Endothelial cell (in vitro differentiated cells): ENCODE results near the gene KMT2A. TPM values are rescaled to one million over a fixed set of nuclear protein-coding genes. Genes with fewer than 3 reads are reported as not detected.
A peak's percentile ranks its signal among the peaks of the same experiment; 100 is the strongest.
"Not testable (repeated sequence)": the region's sequence is repeated elsewhere in the genome, so short reads cannot be mapped to it uniquely, and the experiment has no call there.

Experiments
- DNase-seq: peaks from one replicate; pipeline ENCODE4 v3.0.0; 2021; ENCODE audit warnings: low spot score
- H3K27ac Mint-ChIP-seq: one replicate; pipeline ENCODE4 v1.8.0; 2021; ENCODE audit warnings: mixed read lengths, inconsistent platforms; ENCODE audit not compliant: unreplicated experiment
- H3K27me3 Mint-ChIP-seq: one replicate; pipeline ENCODE4 v1.8.0; 2021; ENCODE audit warnings: mild to moderate bottlenecking, moderate library complexity, mixed read lengths, inconsistent platforms; ENCODE audit not compliant: unreplicated experiment
- H3K36me3 Mint-ChIP-seq: one replicate; pipeline ENCODE4 v1.8.0; 2021; ENCODE audit warnings: mild to moderate bottlenecking, low read depth, mixed read lengths, inconsistent platforms; ENCODE audit not compliant: unreplicated experiment
- H3K4me1 Mint-ChIP-seq: one replicate; pipeline ENCODE4 v1.8.0; 2021; ENCODE audit warnings: mild to moderate bottlenecking, mixed read lengths, inconsistent platforms; ENCODE audit not compliant: unreplicated experiment
- H3K4me3 Mint-ChIP-seq: one replicate; pipeline ENCODE4 v1.8.0; 2021; ENCODE audit warnings: mild to moderate bottlenecking, mixed read lengths, inconsistent platforms; ENCODE audit not compliant: unreplicated experiment
- H3K9me3 Mint-ChIP-seq: one replicate; pipeline ENCODE4 v1.8.0; 2021; ENCODE audit warnings: mixed read lengths, inconsistent platforms; ENCODE audit not compliant: unreplicated experiment
- CTCF ChIP-seq: fragments of 200-600 bp; sonication (generic); IDR thresholded peaks from one replicate; pipeline ENCODE4 v1.5.0; 2021; ENCODE audit warnings: antibody characterized with exemption; ENCODE audit not compliant: unreplicated experiment
- total RNA-seq: library from RNA; stranded (reverse); fragmentation: NEBNext Ultra II Directional; extraction: Animal tissue kit (Norgen Biotek cat#: 25700); gene quantifications from one replicate; pipeline ENCODE4 v1.2.1, GENCODE V29; 2021; ENCODE audit not compliant: unreplicated experiment

KMT2A gene
- total RNA-seq, 1 donor from 2014 or later, result 104 TPM

- Mint-ChIP-seq H3K27me3 (peaks cover 6% of the 10 kb centered on the region), H3K27ac (no peak overlapping the region), H3K4me1 (peaks cover 19% of the 10 kb centered on the region), H3K9me3 (no peaks in the 10 kb centered on the region), H3K36me3 (no peaks in the 10 kb centered on the region), H3K4me3 (no peak overlapping the region)
- TF ChIP-seq CTCF, result no peak
- no peak for DNase-seq
Measured at GRCh38 chr11:118569670-118570069, 133.4 kb downstream of the KMT2A start.

DNA sequence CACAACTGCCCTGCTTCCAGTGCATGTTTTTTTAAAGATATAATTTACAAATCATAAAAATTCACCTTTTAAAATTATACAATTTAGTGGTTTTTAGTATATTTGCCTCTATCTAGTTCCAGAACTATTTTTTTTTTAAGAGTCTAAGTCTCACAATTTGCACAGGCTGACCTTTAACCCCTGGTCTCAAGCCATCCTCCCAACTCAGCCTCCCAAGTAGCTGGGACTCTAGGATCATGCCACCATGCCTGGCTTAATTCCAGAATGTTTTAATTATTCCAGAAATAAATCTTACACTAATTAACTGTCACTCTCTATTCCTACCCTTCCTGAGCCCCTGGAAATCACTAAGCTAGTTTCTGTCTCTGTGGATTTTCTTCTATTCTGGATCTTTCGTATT is 134.5 kb downstream of the KMT2A start:
- TF ChIP-seq CTCF, result no peak
- no peak for DNase-seq
- H3K27ac Mint-ChIP-seq, result no peak overlapping the region
- H3K36me3 Mint-ChIP-seq, result no peaks in the 10 kb centered on the region
- no peak overlapping the region for H3K4me3 Mint-ChIP-seq
- H3K4me1 Mint-ChIP-seq, result peaks cover 18% of the 10 kb centered on the region
- H3K9me3 Mint-ChIP-seq, result no peaks in the 10 kb centered on the region
- peaks cover 6% of the 10 kb centered on the region for H3K27me3 Mint-ChIP-seq

DNA sequence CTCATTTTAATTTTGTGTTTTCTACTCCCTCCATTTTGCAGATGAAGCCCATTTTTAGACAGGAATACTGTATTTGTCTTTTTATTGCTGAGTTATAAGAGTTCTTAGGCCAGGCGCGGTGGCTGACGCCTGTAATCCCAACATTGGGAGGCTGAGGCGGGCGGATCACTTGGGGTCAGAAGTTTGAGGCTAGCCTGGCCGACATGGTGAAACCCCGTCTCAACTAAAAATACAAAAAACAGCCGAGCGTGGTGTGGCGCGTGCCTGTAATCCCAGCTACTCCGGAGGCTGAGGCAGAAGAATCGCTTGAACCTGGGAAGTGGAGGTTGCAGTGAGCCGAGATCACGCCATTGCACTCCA is 135.4 kb downstream of the KMT2A start:
- H3K9me3 Mint-ChIP-seq, H3K36me3 Mint-ChIP-seq, H3K27me3 Mint-ChIP-seq, DNase-seq: not testable (repeated sequence)
- Mint-ChIP-seq H3K4me1 (peaks cover 18% of the 10 kb centered on the region), H3K4me3 (peak overlapping the region; percentile 98), H3K27ac (peak overlapping the region; percentile 61)

DNA sequence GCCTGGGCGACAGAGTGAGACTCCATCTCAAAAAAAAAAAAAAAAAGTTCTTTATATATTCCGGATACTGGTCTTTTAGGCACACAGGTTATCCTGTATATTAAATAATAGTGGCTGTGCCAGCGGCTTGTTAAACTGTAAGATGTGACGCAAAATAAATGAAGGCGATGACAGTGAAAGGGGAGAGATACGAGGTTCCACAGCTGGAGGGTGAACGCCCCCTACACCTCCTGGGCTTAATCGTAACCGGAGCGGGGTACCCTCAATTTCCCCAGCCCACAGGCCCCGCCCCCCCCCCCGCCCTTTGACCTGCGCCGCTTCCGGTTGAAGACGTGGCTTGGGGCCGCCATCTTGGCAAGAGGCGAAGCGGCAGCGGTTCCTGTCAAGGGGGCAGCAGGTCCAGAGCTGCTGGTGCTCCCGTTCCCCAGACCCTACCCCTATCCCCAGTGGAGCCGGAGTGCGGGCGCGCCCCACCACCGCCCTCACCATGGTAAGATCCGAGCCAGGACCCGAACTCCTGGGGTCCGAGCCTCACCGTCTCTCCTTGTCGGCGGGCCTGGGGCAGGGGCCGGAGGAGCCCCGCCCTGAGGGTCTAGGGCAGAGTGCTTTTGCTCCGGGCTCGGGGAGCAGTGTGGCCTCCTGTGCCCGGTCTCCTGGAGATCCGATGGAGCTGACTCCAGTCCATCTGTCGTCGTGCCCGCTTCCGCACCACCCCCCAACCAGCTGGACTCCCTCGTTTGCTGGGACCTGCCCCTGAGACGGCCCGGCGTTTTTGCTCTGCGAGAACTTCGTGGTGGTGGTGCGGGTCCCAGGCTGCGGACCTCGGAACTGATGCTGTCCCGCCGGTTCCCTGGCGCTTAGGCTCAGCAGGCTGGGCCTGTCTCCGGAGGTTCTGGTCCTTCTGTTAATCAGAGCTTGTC is 136.0 kb downstream of the KMT2A start, which contains the start of gene ARCN1:
ARCN1 (plus strand) TSS at position 349 of the 920 bp plus-strand sequence; CDS start at position 488, 139 bp downstream.
- H3K4me1 Mint-ChIP-seq, result peaks cover 19% of the 10 kb centered on the region
- DNase-seq, result peak; percentile 72
- H3K4me3 Mint-ChIP-seq, result peak within 1 kb of the TSS; percentile 98
- no peaks in the 10 kb centered on the region for H3K9me3 Mint-ChIP-seq
- TF ChIP-seq CTCF, result no peak
- H3K36me3 Mint-ChIP-seq, result peaks cover under 1% of the 10 kb centered on the region
- H3K27me3 Mint-ChIP-seq, result peaks cover 6% of the 10 kb centered on the region
- H3K27ac Mint-ChIP-seq, result peak within 1 kb of the TSS; percentile 95

DNA sequence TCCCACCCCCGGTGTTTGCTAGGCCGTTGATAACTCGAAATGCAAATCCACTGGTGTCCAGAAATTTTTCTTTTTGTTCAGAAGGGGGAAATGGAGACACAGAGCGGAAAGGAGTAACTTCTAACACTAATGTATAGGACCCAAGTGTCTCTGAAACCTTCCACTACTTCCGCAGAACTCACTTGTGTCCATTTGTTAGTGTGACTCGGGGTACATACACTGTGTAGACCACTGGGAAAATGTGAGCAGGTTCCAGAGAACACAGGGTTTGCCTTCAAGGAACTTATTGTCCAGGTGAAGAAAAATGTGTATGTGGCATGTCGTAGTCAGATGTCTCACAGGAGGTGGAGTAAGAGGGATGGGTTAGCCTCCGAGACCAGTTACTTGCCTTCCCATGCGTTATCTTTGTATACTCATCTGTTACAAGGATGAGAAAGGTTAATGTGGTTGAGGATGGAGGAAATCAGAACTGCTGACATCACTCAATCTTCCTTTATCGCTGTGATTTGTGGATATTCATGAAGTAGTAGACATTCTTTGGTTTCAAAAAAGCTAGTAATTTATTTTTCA is 136.8 kb downstream of the KMT2A start:
- H3K4me3 Mint-ChIP-seq, result peak overlapping the region; percentile 98
- TF ChIP-seq CTCF, result no peak
- peaks cover 21% of the 10 kb centered on the region for H3K4me1 Mint-ChIP-seq
- H3K36me3 Mint-ChIP-seq, result peaks cover 4% of the 10 kb centered on the region
- DNase-seq, result no peak
- no peaks in the 10 kb centered on the region for H3K9me3 Mint-ChIP-seq
- peaks cover 6% of the 10 kb centered on the region for H3K27me3 Mint-ChIP-seq
- H3K27ac Mint-ChIP-seq, result peak overlapping the region; percentile 95
